RWPE2 (cell line): ENCODE results near the gene SDR42E2.

ENCODE experiments used
- ATAC-seq: fragments of 200-7000 bp; cut with Tn5 transposase; 3 replicates; pipeline ENCODE4 v1.9.1; 2021; ENCODE audit warnings: low read depth
- DNase-seq: peaks from one replicate; pipeline ENCODE4 v3.0.0-alpha.2; 2020; ENCODE audit warnings: low spot score
- H3K27ac ChIP-seq: fragments of 450-650 bp; 2 replicates; pipeline ENCODE4 v1.5.1; 2017; ENCODE audit warnings: mild to moderate bottlenecking; ENCODE audit not compliant: poor library complexity, severe bottlenecking
- H3K27me3 ChIP-seq: fragments of 250-450 bp; sonication (Bioruptor Pico); 2 replicates; pipeline ENCODE4 v1.5.1; 2021; ENCODE audit warnings: mild to moderate bottlenecking, moderate library complexity; ENCODE audit not compliant: insufficient read depth, poor library complexity, severe bottlenecking
- H3K36me3 ChIP-seq: fragments of 250-450 bp; sonication (Bioruptor Pico); 2 replicates; pipeline ENCODE4 v1.5.1; 2020; ENCODE audit warnings: low read depth, mild to moderate bottlenecking, moderate library complexity
- H3K4me1 ChIP-seq: fragments of 250-450 bp; sonication (Bioruptor Pico); 2 replicates; pipeline ENCODE4 v1.5.1; 2021; ENCODE audit warnings: mild to moderate bottlenecking, moderate library complexity; ENCODE audit not compliant: insufficient read depth, poor library complexity, severe bottlenecking
- H3K4me3 ChIP-seq: fragments of 250-450 bp; sonication (Bioruptor Pico); 2 replicates; pipeline ENCODE4 v1.5.1; 2021; ENCODE audit warnings: mild to moderate bottlenecking, moderate library complexity; ENCODE audit not compliant: severe bottlenecking
- H3K9me3 ChIP-seq: fragments of 250-450 bp; sonication (Bioruptor Pico); 2 replicates; pipeline ENCODE4 v1.5.1; 2021; ENCODE audit warnings: mild to moderate bottlenecking, moderate library complexity; ENCODE audit not compliant: severe bottlenecking
- CTCF ChIP-seq: fragments of 450-650 bp; IDR thresholded peaks from one replicate; pipeline ENCODE4 v1.5.1; 2017; ENCODE audit warnings: mild to moderate bottlenecking, moderate library complexity; ENCODE audit not compliant: poor library complexity, severe bottlenecking

The SDR42E2 gene

GRCh38 chr16:22190776-22191531 lies 28.6 kb downstream of the SDR42E2 start:
- TF ChIP-seq CTCF = no peak
- no peaks in the 10 kb centered on the region for H3K9me3 ChIP-seq
- H3K36me3 ChIP-seq = no peaks in the 10 kb centered on the region
- peak overlapping the region; percentile 59 for H3K4me3 ChIP-seq
- peak; percentile 69 for ATAC-seq
- DNase-seq = peak; percentile 99
- H3K4me1 ChIP-seq = peaks cover 15% of the 10 kb centered on the region
- H3K27me3 ChIP-seq = no peaks in the 10 kb centered on the region
- H3K27ac ChIP-seq = peak overlapping the region; percentile 58

GRCh38 chr16:22191532-22192260 lies 29.4 kb downstream of the SDR42E2 start:
- DNase-seq (no peak), ATAC-seq (no peak)
- Histone ChIP-seq H3K9me3 (no peaks in the 10 kb centered on the region), H3K36me3 (no peaks in the 10 kb centered on the region), H3K4me3 (peak overlapping the region; percentile 59), H3K4me1 (peaks cover 15% of the 10 kb centered on the region), H3K27me3 (no peaks in the 10 kb centered on the region), H3K27ac (peak overlapping the region; percentile 58)
- TF ChIP-seq CTCF = no peak

- Histone ChIP-seq H3K27me3 (no peaks in the 10 kb centered on the region), H3K4me3 (peak overlapping the region; percentile 59), H3K36me3 (no peaks in the 10 kb centered on the region), H3K27ac (peak overlapping the region; percentile 58), H3K4me1 (peaks cover 15% of the 10 kb centered on the region), H3K9me3 (no peaks in the 10 kb centered on the region)
- ATAC-seq (no peak), DNase-seq (no peak)
- TF ChIP-seq CTCF = no peak
Measured at GRCh38 chr16:22192261-22193062, 30.2 kb downstream of the SDR42E2 start.

GRCh38 chr16:22193063-22193411 lies 30.7 kb downstream of the SDR42E2 start:
- H3K4me1 ChIP-seq = peaks cover 15% of the 10 kb centered on the region
- H3K4me3 ChIP-seq = no peak overlapping the region
- no peaks in the 10 kb centered on the region for H3K36me3 ChIP-seq
- ATAC-seq = no peak
- no peak for DNase-seq
- H3K27ac ChIP-seq = no peak overlapping the region
- TF ChIP-seq CTCF = no peak
- H3K9me3 ChIP-seq = no peaks in the 10 kb centered on the region
- no peaks in the 10 kb centered on the region for H3K27me3 ChIP-seq
